WI38 (cell line): ENCODE measurements around the gene ZNF148.
"Not testable (repeated sequence)": the region's sequence is repeated elsewhere in the genome, so short reads cannot be mapped to it uniquely, and the experiment has no call there.

Experiments
- H3K4me3 ChIP-seq: 2 replicates; pipeline ENCODE4 v1.5.1; 2011; ENCODE audit warnings: low read depth, mild to moderate bottlenecking, control low read depth, low read length
- CTCF ChIP-seq: IDR thresholded peaks from 2 replicates; pipeline ENCODE4 v1.5.1; 2012; ENCODE audit warnings: low read depth, mild to moderate bottlenecking, control low read depth, low read length

ZNF148 gene

DNA sequence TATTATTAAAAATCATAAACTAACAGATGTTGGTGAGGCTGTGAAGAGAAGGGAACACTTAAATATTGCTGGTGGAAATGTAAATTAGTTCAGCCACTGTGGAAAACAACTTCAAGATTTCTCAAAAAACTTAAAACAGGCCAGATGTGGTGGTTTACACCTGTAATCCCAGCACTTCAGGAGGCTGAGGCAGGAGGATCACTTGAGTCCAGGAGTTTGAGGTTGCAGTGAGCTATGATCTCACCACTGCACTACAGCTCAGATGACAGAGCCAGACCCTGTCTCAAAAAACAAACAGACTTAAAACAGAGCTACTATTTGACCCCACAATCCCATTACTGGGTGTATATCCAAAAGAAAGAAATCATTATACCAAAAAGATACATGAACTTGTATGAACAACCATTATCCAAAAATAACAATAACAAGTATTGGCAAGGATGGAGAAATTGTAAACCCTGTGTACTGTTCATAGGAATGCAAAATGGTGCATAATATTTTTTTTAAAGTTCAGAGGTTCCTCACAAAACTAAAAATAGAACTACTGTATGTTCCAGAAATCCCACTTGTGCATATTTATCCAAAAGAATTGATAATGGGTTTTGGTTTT, 25.5 kb downstream of the ZNF148 start:
- TF ChIP-seq CTCF = no peak
- no peak overlapping the region for H3K4me3 ChIP-seq

DNA sequence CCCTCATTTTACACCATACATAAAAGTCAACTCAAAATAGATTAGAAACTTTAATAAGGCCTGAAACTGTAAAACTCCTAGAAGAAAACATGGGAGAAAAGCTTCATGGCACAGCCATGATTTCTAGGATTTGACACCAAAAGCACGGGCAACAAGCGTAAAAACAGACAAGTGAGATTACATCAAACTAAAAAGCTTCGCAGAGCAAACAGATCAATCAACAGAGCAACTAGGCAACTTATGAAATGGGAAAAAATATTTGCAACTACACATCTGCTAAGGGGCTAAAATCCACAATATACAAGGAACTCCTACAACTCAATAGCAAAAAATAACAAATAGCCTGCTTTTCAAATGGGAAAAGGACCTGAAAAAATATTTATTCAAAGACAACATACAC, 26.1 kb downstream of the ZNF148 start:
- no peak for TF ChIP-seq CTCF
- H3K4me3 ChIP-seq = no peak overlapping the region

- H3K4me3 ChIP-seq = not testable (repeated sequence)
These were observed 31.8 kb downstream of the ZNF148 start for GRCh38 chr3:125343367-125343766.

DNA sequence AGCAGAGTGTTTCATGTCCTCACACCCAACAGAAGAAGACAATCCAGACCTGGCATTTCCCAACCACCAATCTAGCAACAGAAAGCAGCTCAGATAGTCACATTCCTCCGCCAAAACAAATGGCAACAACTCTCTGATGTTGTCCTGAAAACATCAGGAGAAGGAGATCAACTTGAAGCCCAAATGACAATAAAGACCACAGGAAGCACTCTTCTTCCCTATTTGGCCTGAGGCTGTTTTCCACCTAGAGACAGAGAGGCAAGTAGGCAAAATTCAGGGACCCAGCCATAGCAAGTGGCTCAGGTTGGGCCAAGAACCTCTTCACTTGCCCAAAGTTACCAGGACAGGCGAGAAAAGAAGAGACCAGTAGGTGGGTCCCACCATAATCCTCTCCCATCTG, 35.0 kb downstream of the ZNF148 start:
- H3K4me3 ChIP-seq = no peak overlapping the region
- TF ChIP-seq CTCF = no peak

- no peak for TF ChIP-seq CTCF
- no peak overlapping the region for H3K4me3 ChIP-seq
These were observed 37.6 kb downstream of the ZNF148 start for GRCh38 chr3:125337506-125337905.

DNA sequence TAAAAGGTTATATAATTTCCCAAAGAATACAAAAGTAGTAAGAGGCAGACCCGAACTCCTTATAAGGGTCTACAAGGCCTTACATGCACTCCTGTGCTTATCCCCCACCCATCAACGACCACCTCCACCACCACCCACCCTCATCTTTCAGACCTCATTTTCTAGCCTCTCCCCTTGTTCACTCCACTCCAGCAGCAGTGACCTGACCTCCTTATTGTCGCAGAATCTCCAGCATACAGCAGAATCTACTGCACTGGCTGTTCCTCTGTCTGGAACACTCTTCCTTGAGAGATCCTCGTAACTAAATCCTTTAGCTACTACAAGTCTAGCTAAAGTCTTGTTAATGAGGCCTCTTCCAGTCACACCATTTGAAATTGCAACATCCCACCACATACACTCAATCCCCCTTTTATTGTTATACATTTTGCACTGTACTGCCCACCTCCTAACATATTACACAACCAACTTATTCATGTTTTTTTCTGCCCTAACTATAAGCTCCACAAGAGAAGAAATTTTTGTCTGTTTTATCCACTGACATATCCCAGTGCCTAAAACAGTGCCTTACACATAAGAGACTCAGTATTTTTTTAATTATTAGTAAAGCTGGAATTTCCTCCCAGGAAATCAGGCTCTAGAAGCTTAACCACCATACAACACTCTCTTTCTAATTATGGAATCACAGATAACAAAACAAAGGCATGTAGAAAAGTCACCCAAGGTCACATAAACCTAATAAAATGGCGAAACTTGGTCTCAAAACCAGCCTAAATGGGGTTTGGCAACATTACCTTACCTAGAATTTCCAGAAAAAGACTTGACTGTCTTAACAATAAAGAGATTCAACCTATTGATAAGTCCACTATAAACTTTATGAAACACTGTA, 40.2 kb downstream of the ZNF148 start:
- no peak for TF ChIP-seq CTCF
- H3K4me3 ChIP-seq = no peak overlapping the region

GRCh38 chr3:125332504-125332903, 42.6 kb downstream of the ZNF148 start:
- no peak for TF ChIP-seq CTCF
- no peak overlapping the region for H3K4me3 ChIP-seq
